Transverse colon (tissue), 4 donors: ENCODE measurements around the gene PITPNC1.

Source experiments
- EP300 ChIP-seq: sonication (generic); formaldehyde crosslinking; IDR thresholded peaks from one replicate; pipeline ENCODE4 v1.6.1; 2017; ENCODE audit warnings: antibody characterized with exemption, low read depth
- POLR2A ChIP-seq: fragments of 450-650 bp; IDR thresholded peaks from one replicate; pipeline ENCODE4 v1.6.1; 2016; ENCODE audit warnings: antibody characterized with exemption, mild to moderate bottlenecking, moderate library complexity
- POLR2AphosphoS5 ChIP-seq, 3 donors: sonication (generic); formaldehyde crosslinking; IDR thresholded peaks; one replicate each; pipeline ENCODE4 v1.6.1; 2016; ENCODE audit warnings: antibody characterized with exemption in 3 of 3
- TF ChIP-seq, protein P1 (sequence below), 5 experiments: fragments of 200-600 bp in 3 of 5; fragments of 450-650 bp in 2 of 5; sonication (generic) in 3 of 5; IDR thresholded peaks; 1 replicate in 2 of 5; 2 replicates in 3 of 5; pipeline ENCODE4 v1.5.1; 2016 to 2017; ENCODE audit warnings: antibody characterized with exemption in 5 of 5, inconsistent platforms in 3 of 5, mild to moderate bottlenecking in 2 of 5, moderate library complexity in 1 of 5

DNA sequence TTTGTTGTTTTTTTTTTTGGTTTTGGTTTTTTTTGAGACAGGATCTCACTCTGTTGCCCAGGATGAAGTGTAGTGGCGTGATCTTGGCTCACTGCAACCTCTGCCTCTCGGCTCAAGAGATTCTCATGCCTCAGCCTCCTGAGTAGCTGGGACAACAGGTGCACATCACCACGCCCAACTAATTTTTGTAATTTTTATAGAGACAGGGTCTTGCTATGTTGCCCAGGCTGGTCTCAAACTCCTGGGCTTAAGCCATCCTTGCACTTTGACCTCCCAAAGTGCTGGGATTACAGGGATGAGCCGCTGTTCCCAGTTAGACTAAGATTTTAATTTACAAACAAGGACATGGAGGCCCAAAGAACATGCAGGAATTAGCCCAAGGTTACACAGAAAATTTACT, 248.9 kb downstream of the PITPNC1 start:
- TF ChIP-seq, protein P1, sequence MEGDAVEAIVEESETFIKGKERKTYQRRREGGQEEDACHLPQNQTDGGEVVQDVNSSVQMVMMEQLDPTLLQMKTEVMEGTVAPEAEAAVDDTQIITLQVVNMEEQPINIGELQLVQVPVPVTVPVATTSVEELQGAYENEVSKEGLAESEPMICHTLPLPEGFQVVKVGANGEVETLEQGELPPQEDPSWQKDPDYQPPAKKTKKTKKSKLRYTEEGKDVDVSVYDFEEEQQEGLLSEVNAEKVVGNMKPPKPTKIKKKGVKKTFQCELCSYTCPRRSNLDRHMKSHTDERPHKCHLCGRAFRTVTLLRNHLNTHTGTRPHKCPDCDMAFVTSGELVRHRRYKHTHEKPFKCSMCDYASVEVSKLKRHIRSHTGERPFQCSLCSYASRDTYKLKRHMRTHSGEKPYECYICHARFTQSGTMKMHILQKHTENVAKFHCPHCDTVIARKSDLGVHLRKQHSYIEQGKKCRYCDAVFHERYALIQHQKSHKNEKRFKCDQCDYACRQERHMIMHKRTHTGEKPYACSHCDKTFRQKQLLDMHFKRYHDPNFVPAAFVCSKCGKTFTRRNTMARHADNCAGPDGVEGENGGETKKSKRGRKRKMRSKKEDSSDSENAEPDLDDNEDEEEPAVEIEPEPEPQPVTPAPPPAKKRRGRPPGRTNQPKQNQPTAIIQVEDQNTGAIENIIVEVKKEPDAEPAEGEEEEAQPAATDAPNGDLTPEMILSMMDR (IDR thresholded peaks at IDR 0.05): no peak
- no peak for TF ChIP-seq POLR2AphosphoS5 (IDR thresholded peaks at IDR 0.05)
- no peak for TF ChIP-seq EP300
- TF ChIP-seq POLR2A: no peak
